GM10266 (cell line): ENCODE measurements around the gene MICU1.
"Not testable (repeated sequence)": the region's sequence is repeated elsewhere in the genome, so short reads cannot be mapped to it uniquely, and the experiment has no call there.

Source experiments
- DNase-seq: peaks from one replicate; pipeline ENCODE4 v3.0.0; 2012; ENCODE audit errors: extremely low spot score
- TF ChIP-seq, protein P1 (sequence below): IDR thresholded peaks from 2 replicates; pipeline ENCODE4 v1.5.1; 2012; ENCODE audit warnings: mild to moderate bottlenecking, low read depth; ENCODE audit not compliant: control insufficient read depth, insufficient read depth; ENCODE audit errors: missing control alignments

Gene MICU1, protein sequence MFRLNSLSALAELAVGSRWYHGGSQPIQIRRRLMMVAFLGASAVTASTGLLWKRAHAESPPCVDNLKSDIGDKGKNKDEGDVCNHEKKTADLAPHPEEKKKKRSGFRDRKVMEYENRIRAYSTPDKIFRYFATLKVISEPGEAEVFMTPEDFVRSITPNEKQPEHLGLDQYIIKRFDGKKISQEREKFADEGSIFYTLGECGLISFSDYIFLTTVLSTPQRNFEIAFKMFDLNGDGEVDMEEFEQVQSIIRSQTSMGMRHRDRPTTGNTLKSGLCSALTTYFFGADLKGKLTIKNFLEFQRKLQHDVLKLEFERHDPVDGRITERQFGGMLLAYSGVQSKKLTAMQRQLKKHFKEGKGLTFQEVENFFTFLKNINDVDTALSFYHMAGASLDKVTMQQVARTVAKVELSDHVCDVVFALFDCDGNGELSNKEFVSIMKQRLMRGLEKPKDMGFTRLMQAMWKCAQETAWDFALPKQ

DNA sequence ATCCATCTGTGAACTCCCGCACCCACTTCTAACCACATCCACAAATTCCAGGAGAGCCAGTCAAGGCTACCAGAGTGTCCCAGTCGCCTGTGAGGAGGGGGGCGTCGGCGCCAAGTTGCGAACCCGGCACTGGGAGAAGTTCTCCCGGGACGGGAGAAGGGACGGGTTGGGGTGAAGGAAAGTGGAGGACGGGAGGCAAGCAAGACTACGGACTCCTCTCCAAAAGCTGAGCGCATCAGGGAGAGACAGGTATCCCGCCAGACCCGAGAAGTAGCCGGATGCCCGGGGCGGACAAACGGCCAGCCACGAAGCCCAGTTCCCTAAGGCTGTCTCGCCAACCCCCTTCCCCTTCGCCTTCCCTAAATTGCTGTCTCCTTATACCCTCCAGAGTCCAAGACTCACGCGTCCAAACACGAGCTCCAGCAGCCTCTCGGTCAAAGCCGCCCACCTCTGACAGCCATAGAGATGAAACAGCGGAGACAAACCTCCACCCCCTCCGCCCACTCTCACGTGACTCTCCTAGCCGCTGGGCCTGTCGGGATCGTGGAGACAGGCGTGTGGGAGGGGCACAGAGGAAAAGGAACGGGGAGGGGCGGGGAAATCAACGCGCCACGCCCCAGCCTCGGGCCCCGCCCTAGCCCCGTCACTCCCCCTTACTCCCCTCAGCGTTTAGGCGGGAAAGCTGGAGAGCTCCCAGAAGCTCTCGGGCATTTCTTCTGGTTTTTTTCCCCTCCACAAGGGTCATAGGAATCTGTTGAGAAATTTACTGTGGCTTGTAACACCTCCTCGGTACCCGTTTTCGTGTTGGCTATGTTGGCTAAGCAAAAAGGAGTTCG lies at the start of gene MICU1:
Gene MICU1 (minus strand): TSS at position 472 of the 836 bp plus-strand sequence. CDS start 59,286 bp downstream, outside the sequence.
- TF ChIP-seq, protein P1, sequence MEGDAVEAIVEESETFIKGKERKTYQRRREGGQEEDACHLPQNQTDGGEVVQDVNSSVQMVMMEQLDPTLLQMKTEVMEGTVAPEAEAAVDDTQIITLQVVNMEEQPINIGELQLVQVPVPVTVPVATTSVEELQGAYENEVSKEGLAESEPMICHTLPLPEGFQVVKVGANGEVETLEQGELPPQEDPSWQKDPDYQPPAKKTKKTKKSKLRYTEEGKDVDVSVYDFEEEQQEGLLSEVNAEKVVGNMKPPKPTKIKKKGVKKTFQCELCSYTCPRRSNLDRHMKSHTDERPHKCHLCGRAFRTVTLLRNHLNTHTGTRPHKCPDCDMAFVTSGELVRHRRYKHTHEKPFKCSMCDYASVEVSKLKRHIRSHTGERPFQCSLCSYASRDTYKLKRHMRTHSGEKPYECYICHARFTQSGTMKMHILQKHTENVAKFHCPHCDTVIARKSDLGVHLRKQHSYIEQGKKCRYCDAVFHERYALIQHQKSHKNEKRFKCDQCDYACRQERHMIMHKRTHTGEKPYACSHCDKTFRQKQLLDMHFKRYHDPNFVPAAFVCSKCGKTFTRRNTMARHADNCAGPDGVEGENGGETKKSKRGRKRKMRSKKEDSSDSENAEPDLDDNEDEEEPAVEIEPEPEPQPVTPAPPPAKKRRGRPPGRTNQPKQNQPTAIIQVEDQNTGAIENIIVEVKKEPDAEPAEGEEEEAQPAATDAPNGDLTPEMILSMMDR, result no peak
- peak; percentile 90 for DNase-seq

DNA sequence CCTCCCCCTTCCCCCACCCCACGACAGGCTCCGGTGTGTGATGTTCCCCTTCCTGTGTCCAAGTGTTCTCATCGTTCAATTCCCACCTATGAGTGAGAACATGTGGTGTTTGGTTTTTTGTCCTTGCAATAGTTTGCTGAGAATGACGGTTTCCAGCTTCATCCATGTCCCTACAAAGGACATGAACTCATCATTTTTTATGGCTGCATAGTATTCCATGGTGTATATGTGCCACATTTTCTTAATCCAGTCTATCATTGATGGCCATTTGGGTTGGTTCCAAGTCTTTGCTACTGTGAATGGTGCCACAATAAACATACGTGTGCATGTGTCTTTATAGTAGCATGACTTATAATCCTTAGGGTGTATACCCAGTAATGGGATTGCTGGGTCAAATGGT lies 48.3 kb upstream of the MICU1 start:
- not testable (repeated sequence) for DNase-seq

DNA sequence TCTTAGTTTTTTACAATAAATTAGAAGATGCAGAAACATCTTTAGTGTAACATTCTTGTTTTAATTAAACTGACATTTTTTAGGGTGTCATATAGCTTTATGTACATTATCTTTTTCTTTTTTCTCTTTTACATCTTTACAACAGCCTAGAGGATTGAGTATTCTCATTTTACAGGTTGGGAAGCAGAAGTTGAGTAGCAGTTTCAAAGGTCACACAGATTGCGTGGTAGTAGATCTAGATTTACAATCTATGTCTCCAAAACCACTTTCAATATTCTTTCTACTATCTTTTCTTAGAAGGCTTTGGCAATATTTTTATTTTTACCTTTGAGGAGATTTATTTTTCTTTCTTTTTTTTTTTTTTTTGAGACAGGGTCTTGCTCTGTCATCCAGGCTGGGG lies 47.4 kb upstream of the MICU1 start:
- DNase-seq, result no peak
- TF ChIP-seq, protein P1, result no peak

DNA sequence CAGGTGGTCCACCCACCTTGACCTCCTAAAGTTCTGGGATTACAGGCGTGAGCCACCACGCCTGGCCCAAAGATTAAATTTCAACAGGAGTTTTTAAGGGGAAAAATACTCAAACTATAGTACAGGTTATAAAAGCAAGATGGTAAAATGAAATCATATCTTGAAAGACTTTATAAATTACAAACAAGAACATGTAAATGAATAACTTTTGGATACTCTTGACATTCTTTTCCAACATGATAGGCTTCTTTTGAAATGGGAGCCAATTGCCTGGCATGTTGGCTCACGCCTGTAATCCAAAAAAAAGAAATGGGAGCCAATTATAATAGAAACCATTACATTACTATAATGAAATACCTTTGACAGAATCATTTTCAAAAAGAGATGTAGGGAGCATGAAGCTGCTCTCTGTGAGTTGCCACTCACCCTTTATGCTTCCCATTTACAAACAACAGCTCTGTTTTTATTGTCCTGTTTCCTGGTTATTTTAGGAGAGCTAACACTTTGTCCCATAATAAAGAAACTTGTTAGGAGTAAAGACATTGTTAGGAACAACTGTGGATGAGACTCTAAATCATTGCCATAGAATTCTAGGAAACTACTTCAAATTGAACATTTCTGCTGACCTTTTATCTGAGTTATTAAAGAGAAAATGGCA lies 41.5 kb upstream of the MICU1 start:
- no peak for DNase-seq
- TF ChIP-seq, protein P1, result no peak

DNA sequence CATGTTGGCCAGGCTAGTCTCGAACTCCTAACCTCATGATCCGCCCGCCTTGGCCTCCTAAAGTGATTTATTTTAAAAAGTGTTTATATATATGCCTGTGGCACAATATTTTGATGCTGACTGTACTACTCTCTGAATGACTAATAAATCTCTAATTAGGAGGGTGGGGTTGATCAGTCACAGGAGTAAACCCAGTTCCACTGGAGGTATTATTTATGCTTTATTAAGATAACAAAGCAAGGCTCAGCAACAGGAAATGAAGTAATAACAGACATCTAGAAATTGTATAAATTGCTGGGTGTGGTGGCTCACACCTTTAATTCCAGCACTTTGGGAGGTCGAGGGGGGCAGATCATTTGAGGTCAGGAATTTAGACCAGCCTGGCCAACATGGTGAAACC lies 40.0 kb upstream of the MICU1 start:
- no peak for DNase-seq
- TF ChIP-seq, protein P1, result no peak

DNA sequence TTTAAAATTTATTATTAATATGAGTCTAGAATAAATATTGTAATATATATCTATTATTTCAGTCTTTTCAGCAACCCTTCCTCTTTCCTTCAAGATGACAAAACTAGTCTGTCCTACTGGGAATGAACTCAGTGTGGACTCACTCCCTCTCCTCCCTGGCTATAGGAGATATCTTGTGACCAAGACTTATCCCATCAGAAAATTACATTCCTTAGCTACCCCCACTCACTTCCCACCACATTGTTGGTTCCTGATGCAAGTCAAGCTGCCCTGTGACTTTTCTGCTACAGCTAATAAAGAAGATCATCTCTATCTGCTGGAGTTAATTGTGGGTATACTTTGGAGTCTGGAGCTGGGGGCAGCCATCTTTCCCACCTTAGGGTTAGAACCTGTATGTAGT lies 38.1 kb upstream of the MICU1 start:
- DNase-seq, result no peak
- TF ChIP-seq, protein P1, result no peak

DNA sequence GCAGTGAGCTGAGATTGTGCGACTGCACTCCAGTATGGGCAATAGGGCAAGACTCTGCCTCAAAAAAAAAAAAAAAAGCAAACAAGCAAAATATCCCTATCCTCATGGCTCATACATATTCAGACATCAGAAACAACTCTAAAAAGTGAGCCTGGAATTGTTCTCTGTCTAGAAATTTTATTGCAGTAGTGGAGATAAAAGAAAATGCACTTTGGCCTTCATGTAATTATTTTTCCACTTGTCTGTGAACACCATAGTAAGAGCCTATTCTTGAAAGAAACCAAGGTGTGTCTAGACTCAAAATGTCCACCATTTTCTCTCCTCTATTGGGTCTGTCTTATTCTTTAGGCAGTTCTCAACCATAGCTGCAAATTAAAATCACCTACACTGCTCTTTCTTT lies 35.6 kb upstream of the MICU1 start:
- DNase-seq, result no peak
- TF ChIP-seq, protein P1, result no peak
